ENCODE results near the gene NR0B1.

Gene NR0B1

GRCh38 chrX:30278365-30278764 lies 30.8 kb downstream of the NR0B1 start:
- FAIRE-seq (no peak), DNase-seq (ENCODE audit: insufficient read length, low spot score) (no peak)

- FAIRE-seq (no peak), DNase-seq (ENCODE audit: insufficient read length, low spot score) (no peak)
Measured at GRCh38 chrX:30275498-30275897, 33.7 kb downstream of the NR0B1 start.

GRCh38 chrX:30270639-30271038 lies 38.6 kb downstream of the NR0B1 start:
- no peak for FAIRE-seq
- DNase-seq (ENCODE audit: insufficient read length, low spot score) = no peak

GRCh38 chrX:30262763-30263162 lies 46.4 kb downstream of the NR0B1 start:
- FAIRE-seq = no peak
- no peak for DNase-seq (ENCODE audit: insufficient read length, low spot score)

- FAIRE-seq (no peak), DNase-seq (ENCODE audit: insufficient read length, low spot score) (no peak)
Measured at GRCh38 chrX:30261012-30261411, 48.2 kb downstream of the NR0B1 start.

- FAIRE-seq = no peak
- no peak for DNase-seq (ENCODE audit: insufficient read length, low spot score)
Measured at GRCh38 chrX:30259927-30260326, 49.3 kb downstream of the NR0B1 start.
